ENCODE measurements around the gene NPSR1.

GRCh38 chr7:34848670-34849069 is 190.7 kb downstream of the NPSR1 start:
- no peak for TF ChIP-seq SUZ12 (IDR thresholded peaks at IDR 0.05)
- no peak for TF ChIP-seq TARDBP (IDR thresholded peaks at IDR 0.05)
